Activated T-helper 2 cell treated with anti-CD3 and anti-CD28 coated beads, Interferon-gamma antibody, Interleukin-2, Interleukin-4, amounts not matched to agents 10 μg/mL and 5 μg/mL and 100 μg/mL, durations not matched to agents 14 hours and 24 hours and 36 hours (primary cell): ENCODE data around the gene NOSTRIN. TPM values are rescaled to one million over a fixed set of nuclear protein-coding genes. Genes with fewer than 3 reads are reported as not detected.
A peak's percentile ranks its signal among the peaks of the same experiment; 100 is the strongest.

Experiments used
- DNase-seq: peaks from one replicate; pipeline ENCODE4 v3.0.0; 2021; ENCODE audit warnings: low spot score
- H3K27ac Mint-ChIP-seq: one replicate; pipeline ENCODE4 v1.8.0; 2021; ENCODE audit warnings: mixed read lengths
- H3K27me3 Mint-ChIP-seq: one replicate; pipeline ENCODE4 v1.8.0; 2021; ENCODE audit warnings: low read depth, mixed read lengths
- H3K36me3 Mint-ChIP-seq: one replicate; pipeline ENCODE4 v1.8.0; 2021; ENCODE audit warnings: low read depth, mixed read lengths
- H3K4me1 Mint-ChIP-seq: one replicate; pipeline ENCODE4 v1.8.0; 2021; ENCODE audit warnings: low read depth, mixed read lengths
- H3K4me3 Mint-ChIP-seq: one replicate; pipeline ENCODE4 v1.8.0; 2021; ENCODE audit warnings: low read depth, mild to moderate bottlenecking, moderate library complexity, mixed read lengths
- H3K9me3 Mint-ChIP-seq: one replicate; pipeline ENCODE4 v1.8.0; 2021; ENCODE audit warnings: mixed read lengths
- intact Hi-C: fragments of 100-400 bp; cut with micrococcal nuclease; formaldehyde crosslinking; loops from one replicate; pipeline ENCODE4 v1.15.1; 2023
- total RNA-seq: library from RNA; stranded (reverse); gene quantifications from 2 replicates; pipeline ENCODE4 v1.2.3, GENCODE V29; 2022

Gene NOSTRIN
- total RNA-seq, 1 donor from 2014 or later, result not detected

- DNase-seq, result no peak
- H3K27ac Mint-ChIP-seq, result no peak overlapping the region
- H3K4me1 Mint-ChIP-seq, result peaks cover 6% of the 10 kb centered on the region
- intact Hi-C loops, result loop anchor here (10.0 kb wide), 2 partner anchors 196 to 416 kb away; no protein-coding TSS in a partner anchor
- peaks cover 12% of the 10 kb centered on the region for H3K36me3 Mint-ChIP-seq
- peaks cover 12% of the 10 kb centered on the region for H3K9me3 Mint-ChIP-seq
- no peak overlapping the region for H3K4me3 Mint-ChIP-seq
- H3K27me3 Mint-ChIP-seq, result peaks cover 65% of the 10 kb centered on the region
Observed at GRCh38 chr2:168910330-168910729, 107.9 kb downstream of the NOSTRIN start.

GRCh38 chr2:168912466-168912865 is 110.0 kb downstream of the NOSTRIN start:
- Mint-ChIP-seq H3K27me3 (peaks cover 51% of the 10 kb centered on the region), H3K4me1 (peaks cover 16% of the 10 kb centered on the region), H3K4me3 (no peak overlapping the region), H3K27ac (no peak overlapping the region), H3K36me3 (peaks cover 12% of the 10 kb centered on the region), H3K9me3 (peaks cover 20% of the 10 kb centered on the region)
- DNase-seq, result no peak
- intact Hi-C loops, result loop anchor here (10.0 kb wide), 2 partner anchors 198 to 418 kb away; no protein-coding TSS in a partner anchor

GRCh38 chr2:168912901-168913369 is 110.5 kb downstream of the NOSTRIN start:
- Mint-ChIP-seq H3K9me3 (peaks cover 20% of the 10 kb centered on the region), H3K27me3 (peaks cover 50% of the 10 kb centered on the region), H3K4me1 (peaks cover 16% of the 10 kb centered on the region), H3K27ac (no peak overlapping the region), H3K4me3 (peak overlapping the region; percentile 45), H3K36me3 (peaks cover 12% of the 10 kb centered on the region)
- intact Hi-C loops, result loop anchor here (10.0 kb wide), 2 partner anchors 198 to 418 kb away; no protein-coding TSS in a partner anchor
- DNase-seq, result no peak

- Mint-ChIP-seq H3K27me3 (peaks cover 52% of the 10 kb centered on the region), H3K27ac (no peak overlapping the region), H3K9me3 (peaks cover 20% of the 10 kb centered on the region), H3K4me3 (no peak overlapping the region), H3K36me3 (peaks cover 12% of the 10 kb centered on the region), H3K4me1 (peaks cover 16% of the 10 kb centered on the region)
- no peak for DNase-seq
- intact Hi-C loops, result loop anchor here (10.0 kb wide), 2 partner anchors 199 to 419 kb away; no protein-coding TSS in a partner anchor
Observed at GRCh38 chr2:168913495-168913894, 111.1 kb downstream of the NOSTRIN start.

Other genes starting within 250 kb of the NOSTRIN start
- 18.4 and 18.5 TPM in 2 replicates for gene SPC25, start 87.8 kb downstream of the NOSTRIN start, total RNA-seq
- gene G6PC2, start 98.7 kb downstream of the NOSTRIN start, total RNA-seq, result not detected in 2 replicates
- 0.02 TPM in 1 of 2 replicates, not detected in the other for gene ABCB11, start 228.7 kb downstream of the NOSTRIN start, total RNA-seq